HCT116 (cell line): ENCODE measurements around the gene SLC10A7. TPM values are rescaled to one million over a fixed set of nuclear protein-coding genes. Genes with fewer than 3 reads are reported as not detected.

Experiments
- ATAC-seq: fragments of 200-7000 bp; cut with Tn5 transposase; 2 replicates; pipeline ENCODE4 v1.9.1; 2020; ENCODE audit warnings: mild to moderate bottlenecking, moderate library complexity
- BruUV-seq: library from RNA; stranded (reverse); fragments of 400-500 nt; replicated peaks from 2 replicates; lab custom pipeline; 2021; lab: Mats Ljungman, UMichigan
- CTCF ChIA-PET: fragments of 300-600 bp; sonication (Branson Sonifier 250); formaldehyde crosslinking; loops from one replicate; lab custom pipeline; 2021; ENCODE audit warnings: antibody characterized with exemption; lab: Charles Lee
- POLR2A ChIA-PET: fragments of 300-600, 350-600 bp; sonication (Branson Sonifier 250); formaldehyde crosslinking; loops from one replicate; lab custom pipeline; 2021; ENCODE audit warnings: antibody characterized with exemption; lab: Charles Lee
- RAD21 ChIA-PET, 2 experiments: fragments of 300-600 bp; sonication (Branson Sonifier 250); formaldehyde crosslinking; loops; one replicate each; lab custom pipeline; 2023; ENCODE audit warnings: low total read pairs in 2 of 2; ENCODE audit not compliant: uncharacterized antibody in 2 of 2, unreplicated experiment in 2 of 2, low non-redundant PET in 1 of 2; lab: Charles Lee
- DNase-seq: peaks from one replicate; pipeline ENCODE4 v3.0.0-alpha.2; 2010; ENCODE audit warnings: low read depth, low spot score
- H2AFZ ChIP-seq: fragments of 200-600 bp; shearing (Covaris generic), sonication (generic); 2 replicates; pipeline ENCODE4 v1.6.1; 2017; ENCODE audit warnings: low read depth, mixed run types, mixed read lengths, antibody characterized with exemption, low read length; ENCODE audit not compliant: poor library complexity, severe bottlenecking
- H3K27ac ChIP-seq: 2 replicates; pipeline ENCODE4 v1.5.1; 2012; ENCODE audit warnings: low read depth, low read length
- H3K27me3 ChIP-seq: fragments of 200-600 bp; sonication (generic); 2 replicates; pipeline ENCODE4 v1.6.1; 2016; ENCODE audit warnings: mixed run types, low read length, mixed read lengths; ENCODE audit not compliant: insufficient read depth
- H3K36me3 ChIP-seq, 2 experiments: fragments of 200-500 bp in 1 of 2; fragments of 200-600 bp in 1 of 2; sonication (Bioruptor generic) in 1 of 2; sonication (generic) in 1 of 2; 2 replicates each; pipeline versions ENCODE4 v1.5.1 to v1.6.1; 2014 to 2016; ENCODE audit warnings: low read length in 2 of 2, inconsistent platforms in 1 of 2, mixed read lengths in 1 of 2, mixed run types in 1 of 2; ENCODE audit not compliant: insufficient read depth in 2 of 2, control insufficient read depth in 1 of 2
- H3K4me1 ChIP-seq, 2 experiments: fragments of 200-600 bp in 1 of 2; sonication (generic) in 1 of 2; 2 replicates each; pipeline versions ENCODE4 v1.5.1 to v1.6.1; 2012 to 2017; ENCODE audit warnings: low read length in 2 of 2, inconsistent platforms in 1 of 2, mild to moderate bottlenecking in 1 of 2, mixed read lengths in 1 of 2, mixed run types in 1 of 2, moderate library complexity in 1 of 2; ENCODE audit not compliant: insufficient read depth in 2 of 2, control insufficient read depth in 1 of 2
- H3K4me2 ChIP-seq: fragments of 200-600 bp; sonication (generic); 2 replicates; pipeline ENCODE4 v1.6.1; 2017; ENCODE audit warnings: mixed run types, low read length, mixed read lengths
- H3K4me3 ChIP-seq, 2 experiments: fragments of 200-600 bp in 1 of 2; sonication (generic) in 1 of 2; replicated peaks in 1 of 2; 2 replicates each; pipeline ENCODE4 v1.5.1; 2011 to 2016; ENCODE audit warnings: low read length in 2 of 2, control low read depth in 1 of 2, low read depth in 1 of 2, mild to moderate bottlenecking in 1 of 2, mixed read lengths in 1 of 2, mixed run types in 1 of 2
- H3K79me2 ChIP-seq: fragments of 200-600 bp; sonication (generic); 2 replicates; pipeline ENCODE4 v1.6.1; 2017; ENCODE audit warnings: mild to moderate bottlenecking, mixed run types, low read length, moderate library complexity, mixed read lengths; ENCODE audit not compliant: insufficient read depth
- H3K9ac ChIP-seq: fragments of 200-600 bp; sonication (generic); 2 replicates; pipeline ENCODE4 v1.6.1; 2016; ENCODE audit warnings: low read length, mixed read lengths
- H3K9me2 ChIP-seq: fragments of 200-600 bp; sonication (generic), shearing (Covaris generic); 2 replicates; pipeline ENCODE4 v1.6.1; 2017; ENCODE audit warnings: mixed run types, mild to moderate bottlenecking, moderate library complexity; ENCODE audit not compliant: insufficient read depth
- H3K9me3 ChIP-seq, 2 experiments: fragments of 200-500 bp in 1 of 2; fragments of 200-600 bp in 1 of 2; sonication (Bioruptor generic) in 1 of 2; sonication (generic) in 1 of 2; 2 replicates each; pipeline ENCODE4 v1.6.1; 2014 to 2017; ENCODE audit warnings: low read length in 2 of 2, mixed read lengths in 2 of 2, inconsistent platforms in 1 of 2, low read depth in 1 of 2, mild to moderate bottlenecking in 1 of 2, mixed run types in 1 of 2, moderate library complexity in 1 of 2; ENCODE audit not compliant: control insufficient read depth in 1 of 2, insufficient read depth in 1 of 2
- H4K20me1 ChIP-seq: fragments of 200-600 bp; sonication (generic), shearing (Covaris generic); 2 replicates; pipeline ENCODE4 v1.6.1; 2017; ENCODE audit warnings: mixed run types, mild to moderate bottlenecking, moderate library complexity; ENCODE audit not compliant: insufficient read depth
- CBX3 ChIP-seq: IDR thresholded peaks from 2 replicates; pipeline ENCODE4 v1.6.1; 2012; ENCODE audit warnings: low read depth
- CEBPB ChIP-seq: IDR thresholded peaks from 2 replicates; pipeline ENCODE4 v1.6.1; 2012; ENCODE audit warnings: low read depth
- EGR1 ChIP-seq: IDR thresholded peaks from 2 replicates; pipeline ENCODE4 v1.6.1; 2012; ENCODE audit warnings: low read depth
- ELF1 ChIP-seq: IDR thresholded peaks from 2 replicates; pipeline ENCODE4 v1.6.1; 2012; ENCODE audit warnings: low read depth, borderline replicate concordance
- EZH2 ChIP-seq: fragments of 200-600 bp; sonication (generic); IDR thresholded peaks from 2 replicates; pipeline ENCODE4 v1.6.1; 2017; ENCODE audit warnings: antibody characterized with exemption, mixed run types
- EZH2phosphoT487 ChIP-seq: fragments of 200-600 bp; IDR thresholded peaks from 2 replicates; pipeline ENCODE4 v1.6.1; 2018; ENCODE audit warnings: antibody characterized with exemption, borderline replicate concordance
- FOSL1 ChIP-seq: IDR thresholded peaks from 2 replicates; pipeline ENCODE4 v1.6.1; 2012; ENCODE audit warnings: low read depth
- POLR2A ChIP-seq: IDR thresholded peaks from 2 replicates; pipeline ENCODE4 v1.7.0; 2011; ENCODE audit warnings: borderline replicate concordance; ENCODE audit not compliant: insufficient read depth, insufficient read length; ENCODE audit errors: extremely low read depth
- POLR2AphosphoS5 ChIP-seq: IDR thresholded peaks from 2 replicates; pipeline ENCODE4 v1.6.1; 2011; ENCODE audit warnings: mild to moderate bottlenecking, low read depth, low read length, moderate library complexity
- RAD21 ChIP-seq: IDR thresholded peaks from 2 replicates; pipeline ENCODE4 v1.6.1; 2012; ENCODE audit warnings: low read depth, mild to moderate bottlenecking
- SIN3A ChIP-seq: IDR thresholded peaks from 2 replicates; pipeline ENCODE4 v1.6.1; 2012; ENCODE audit warnings: low read depth
- SRF ChIP-seq: IDR thresholded peaks from 2 replicates; pipeline ENCODE4 v1.6.1; 2012; ENCODE audit warnings: low read depth
- TCF7L2 ChIP-seq: IDR thresholded peaks from 2 replicates; pipeline ENCODE4 v1.7.0; 2011; ENCODE audit warnings: borderline replicate concordance, inconsistent platforms; ENCODE audit not compliant: insufficient read depth, insufficient read length; ENCODE audit errors: extremely low read depth
- YY1 ChIP-seq: IDR thresholded peaks from 2 replicates; pipeline ENCODE4 v1.6.1; 2011; ENCODE audit warnings: low read length, low read depth, moderate library complexity, mild to moderate bottlenecking; ENCODE audit not compliant: insufficient replicate concordance; ENCODE audit errors: extremely low read depth
- ZFX ChIP-seq: fragments of 450-650 bp; IDR thresholded peaks from 2 replicates; pipeline ENCODE4 v1.6.1; 2017
- intact Hi-C: fragments of 100-400 bp; cut with micrococcal nuclease; formaldehyde crosslinking; loops from 2 replicates; pipeline ENCODE4 v1.10.0; 2022
- total RNA-seq: library from RNA; stranded (reverse); gene quantifications from one replicate; pipeline ENCODE4 v1.2.1, GENCODE V29; 2021; ENCODE audit not compliant: unreplicated experiment
- TF ChIP-seq, protein P1 (sequence below), 3 experiments: fragments of 200-600 bp in 1 of 3; sonication (generic) in 1 of 3; IDR thresholded peaks in 2 of 3; conservative IDR thresholded peaks in 1 of 3; 2 replicates each; pipeline ENCODE4 v1.5.1; 2012 to 2017; ENCODE audit warnings: low read depth in 2 of 3, low read length in 2 of 3, antibody characterized with exemption in 1 of 3, borderline replicate concordance in 1 of 3, control low read depth in 1 of 3, mild to moderate bottlenecking in 1 of 3, mixed read lengths in 1 of 3, mixed run types in 1 of 3, moderate library complexity in 1 of 3; ENCODE audit not compliant: insufficient read depth in 1 of 3
- TF ChIP-seq, protein P2 (sequence below): IDR thresholded peaks from 2 replicates; pipeline ENCODE4 v1.6.1; 2012; ENCODE audit warnings: low read depth
- TF ChIP-seq, protein P3 (sequence below): IDR thresholded peaks from 2 replicates; pipeline ENCODE4 v1.6.1; 2011; ENCODE audit warnings: mild to moderate bottlenecking, low read length, moderate library complexity; ENCODE audit not compliant: insufficient replicate concordance; ENCODE audit errors: extremely low read depth
- TF ChIP-seq, protein P4 (sequence below): IDR thresholded peaks from 2 replicates; pipeline ENCODE4 v1.6.1; 2012

The SLC10A7 gene
- total RNA-seq, 1 experiment from 2014 or later: 5.5 TPM

DNA sequence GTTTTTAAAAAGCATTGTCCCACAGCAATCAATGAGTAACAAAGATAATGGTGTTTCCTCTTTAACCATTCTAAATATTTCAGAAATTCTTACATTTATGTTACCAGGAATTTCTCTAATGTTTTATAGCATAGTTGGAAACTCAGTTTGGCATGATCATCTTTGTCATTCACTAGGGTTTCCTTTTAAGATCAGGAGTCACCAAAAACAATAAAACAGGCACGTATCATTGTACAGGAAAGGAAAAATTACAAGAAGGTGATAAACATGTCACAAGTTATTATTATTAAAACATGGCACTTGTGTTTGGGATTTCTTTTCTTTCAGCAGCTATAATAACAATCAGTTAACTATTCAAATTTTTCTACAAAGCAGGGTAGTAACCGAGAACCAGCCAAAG, 84.0 kb downstream of the SLC10A7 start:
- no TSS peak for BruUV-seq
- Histone ChIP-seq H3K9me3 (no peaks in the 10 kb centered on the region), H3K27ac (no peak overlapping the region), H2AFZ (no peak overlapping the region), H3K4me1 (no peaks in the 10 kb centered on the region), H3K4me3 (no peak overlapping the region), H3K36me3 (no peaks in the 10 kb centered on the region), H3K9ac (no peak overlapping the region), H3K9me2 (no peaks in the 10 kb centered on the region), H3K4me2 (no peak overlapping the region), H3K27me3 (no peaks in the 10 kb centered on the region), H4K20me1 (no peaks in the 10 kb centered on the region), H3K79me2 (no peaks in the 10 kb centered on the region)
- DNase-seq (no peak), ATAC-seq (no peak)
- ChIA-PET RAD21 (no interaction called here), POLR2A (no interaction called here), CTCF (no interaction called here)
- no peak for TF ChIP-seq EZH2
- TF ChIP-seq EGR1: no peak
- no peak for TF ChIP-seq CEBPB
- TF ChIP-seq, protein P1, sequence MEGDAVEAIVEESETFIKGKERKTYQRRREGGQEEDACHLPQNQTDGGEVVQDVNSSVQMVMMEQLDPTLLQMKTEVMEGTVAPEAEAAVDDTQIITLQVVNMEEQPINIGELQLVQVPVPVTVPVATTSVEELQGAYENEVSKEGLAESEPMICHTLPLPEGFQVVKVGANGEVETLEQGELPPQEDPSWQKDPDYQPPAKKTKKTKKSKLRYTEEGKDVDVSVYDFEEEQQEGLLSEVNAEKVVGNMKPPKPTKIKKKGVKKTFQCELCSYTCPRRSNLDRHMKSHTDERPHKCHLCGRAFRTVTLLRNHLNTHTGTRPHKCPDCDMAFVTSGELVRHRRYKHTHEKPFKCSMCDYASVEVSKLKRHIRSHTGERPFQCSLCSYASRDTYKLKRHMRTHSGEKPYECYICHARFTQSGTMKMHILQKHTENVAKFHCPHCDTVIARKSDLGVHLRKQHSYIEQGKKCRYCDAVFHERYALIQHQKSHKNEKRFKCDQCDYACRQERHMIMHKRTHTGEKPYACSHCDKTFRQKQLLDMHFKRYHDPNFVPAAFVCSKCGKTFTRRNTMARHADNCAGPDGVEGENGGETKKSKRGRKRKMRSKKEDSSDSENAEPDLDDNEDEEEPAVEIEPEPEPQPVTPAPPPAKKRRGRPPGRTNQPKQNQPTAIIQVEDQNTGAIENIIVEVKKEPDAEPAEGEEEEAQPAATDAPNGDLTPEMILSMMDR (IDR thresholded peaks at IDR 0.05 in 2 of 3, conservative IDR thresholded peaks at IDR 0.05 in 1 of 3; ENCODE audit: borderline replicate concordance in 1 of 3, insufficient read depth in 1 of 3, low read depth in 2 of 3, low read length in 2 of 3): no peak
- TF ChIP-seq, protein P2, sequence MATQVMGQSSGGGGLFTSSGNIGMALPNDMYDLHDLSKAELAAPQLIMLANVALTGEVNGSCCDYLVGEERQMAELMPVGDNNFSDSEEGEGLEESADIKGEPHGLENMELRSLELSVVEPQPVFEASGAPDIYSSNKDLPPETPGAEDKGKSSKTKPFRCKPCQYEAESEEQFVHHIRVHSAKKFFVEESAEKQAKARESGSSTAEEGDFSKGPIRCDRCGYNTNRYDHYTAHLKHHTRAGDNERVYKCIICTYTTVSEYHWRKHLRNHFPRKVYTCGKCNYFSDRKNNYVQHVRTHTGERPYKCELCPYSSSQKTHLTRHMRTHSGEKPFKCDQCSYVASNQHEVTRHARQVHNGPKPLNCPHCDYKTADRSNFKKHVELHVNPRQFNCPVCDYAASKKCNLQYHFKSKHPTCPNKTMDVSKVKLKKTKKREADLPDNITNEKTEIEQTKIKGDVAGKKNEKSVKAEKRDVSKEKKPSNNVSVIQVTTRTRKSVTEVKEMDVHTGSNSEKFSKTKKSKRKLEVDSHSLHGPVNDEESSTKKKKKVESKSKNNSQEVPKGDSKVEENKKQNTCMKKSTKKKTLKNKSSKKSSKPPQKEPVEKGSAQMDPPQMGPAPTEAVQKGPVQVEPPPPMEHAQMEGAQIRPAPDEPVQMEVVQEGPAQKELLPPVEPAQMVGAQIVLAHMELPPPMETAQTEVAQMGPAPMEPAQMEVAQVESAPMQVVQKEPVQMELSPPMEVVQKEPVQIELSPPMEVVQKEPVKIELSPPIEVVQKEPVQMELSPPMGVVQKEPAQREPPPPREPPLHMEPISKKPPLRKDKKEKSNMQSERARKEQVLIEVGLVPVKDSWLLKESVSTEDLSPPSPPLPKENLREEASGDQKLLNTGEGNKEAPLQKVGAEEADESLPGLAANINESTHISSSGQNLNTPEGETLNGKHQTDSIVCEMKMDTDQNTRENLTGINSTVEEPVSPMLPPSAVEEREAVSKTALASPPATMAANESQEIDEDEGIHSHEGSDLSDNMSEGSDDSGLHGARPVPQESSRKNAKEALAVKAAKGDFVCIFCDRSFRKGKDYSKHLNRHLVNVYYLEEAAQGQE: no peak
- TF ChIP-seq, protein P3, sequence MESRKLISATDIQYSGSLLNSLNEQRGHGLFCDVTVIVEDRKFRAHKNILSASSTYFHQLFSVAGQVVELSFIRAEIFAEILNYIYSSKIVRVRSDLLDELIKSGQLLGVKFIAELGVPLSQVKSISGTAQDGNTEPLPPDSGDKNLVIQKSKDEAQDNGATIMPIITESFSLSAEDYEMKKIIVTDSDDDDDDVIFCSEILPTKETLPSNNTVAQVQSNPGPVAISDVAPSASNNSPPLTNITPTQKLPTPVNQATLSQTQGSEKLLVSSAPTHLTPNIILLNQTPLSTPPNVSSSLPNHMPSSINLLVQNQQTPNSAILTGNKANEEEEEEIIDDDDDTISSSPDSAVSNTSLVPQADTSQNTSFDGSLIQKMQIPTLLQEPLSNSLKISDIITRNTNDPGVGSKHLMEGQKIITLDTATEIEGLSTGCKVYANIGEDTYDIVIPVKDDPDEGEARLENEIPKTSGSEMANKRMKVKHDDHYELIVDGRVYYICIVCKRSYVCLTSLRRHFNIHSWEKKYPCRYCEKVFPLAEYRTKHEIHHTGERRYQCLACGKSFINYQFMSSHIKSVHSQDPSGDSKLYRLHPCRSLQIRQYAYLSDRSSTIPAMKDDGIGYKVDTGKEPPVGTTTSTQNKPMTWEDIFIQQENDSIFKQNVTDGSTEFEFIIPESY: no peak
- TF ChIP-seq TCF7L2: no peak
- TF ChIP-seq ELF1: no peak
- TF ChIP-seq CBX3: no peak
- TF ChIP-seq FOSL1: no peak
- TF ChIP-seq SRF: no peak
- no peak for TF ChIP-seq ZFX
- TF ChIP-seq SIN3A: no peak
- TF ChIP-seq, protein P4, sequence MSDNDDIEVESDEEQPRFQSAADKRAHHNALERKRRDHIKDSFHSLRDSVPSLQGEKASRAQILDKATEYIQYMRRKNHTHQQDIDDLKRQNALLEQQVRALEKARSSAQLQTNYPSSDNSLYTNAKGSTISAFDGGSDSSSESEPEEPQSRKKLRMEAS: no peak
- TF ChIP-seq POLR2AphosphoS5: no peak
- no peak for TF ChIP-seq YY1
- TF ChIP-seq POLR2A: no peak
- no peak for TF ChIP-seq RAD21
- no peak for TF ChIP-seq EZH2phosphoT487
- intact Hi-C loops: no loop called here
